Measurements from ENCODE around the gene TTLL7.

The TTLL7 gene

GRCh38 chr1:83976920-83977319 is 22.0 kb downstream of the TTLL7 start:
- H3K4me3 ChIP-seq (ENCODE audit: insufficient read depth, low read length, poor library complexity, severe bottlenecking), result no peak overlapping the region
- H3K4me2 ChIP-seq (ENCODE audit: low read depth, low read length, poor library complexity, severe bottlenecking), result no peak overlapping the region
- H3K9me2 ChIP-seq (replicated peaks; ENCODE audit: insufficient read depth, low read length), result no peaks in the 10 kb centered on the region
- no peaks in the 10 kb centered on the region for H3F3A ChIP-seq (ENCODE audit: insufficient read depth)
- H3K27ac ChIP-seq (ENCODE audit: low read depth, low read length), result no peak overlapping the region
- H3K79me2 ChIP-seq (ENCODE audit: insufficient read depth, low read length), result no peaks in the 10 kb centered on the region
- no peak for TF ChIP-seq EZH2phosphoT487 (conservative IDR thresholded peaks at IDR 0.05; ENCODE audit: low read length)
- no peak for TF ChIP-seq CTCF (IDR thresholded peaks at IDR 0.05; ENCODE audit: insufficient read depth, low read length, poor library complexity, severe bottlenecking)
- no peak overlapping the region for H3K9ac ChIP-seq (ENCODE audit: low read length)
- H2AFZ ChIP-seq (ENCODE audit: low read depth, low read length, severe bottlenecking), result no peak overlapping the region
- no peaks in the 10 kb centered on the region for H3K36me3 ChIP-seq (ENCODE audit: low read length)
- H3K9me3 ChIP-seq (ENCODE audit: insufficient read depth, low read length), result no peaks in the 10 kb centered on the region
- H4K20me1 ChIP-seq (ENCODE audit: low read depth, low read length), result no peaks in the 10 kb centered on the region
- H3K27me3 ChIP-seq (ENCODE audit: low read length), result no peaks in the 10 kb centered on the region

GRCh38 chr1:83970802-83971201 is 28.1 kb downstream of the TTLL7 start:
- Histone ChIP-seq H3K27me3 (ENCODE audit: low read length) (no peaks in the 10 kb centered on the region), H2AFZ (ENCODE audit: low read depth, low read length, severe bottlenecking) (no peak overlapping the region)

GRCh38 chr1:83970114-83970513 is 28.8 kb downstream of the TTLL7 start:
- Histone ChIP-seq H3K27ac (ENCODE audit: low read depth, low read length) (no peak overlapping the region), H3K9ac (ENCODE audit: low read length) (no peak overlapping the region), H3K36me3 (ENCODE audit: low read length) (no peaks in the 10 kb centered on the region), H3K27me3 (ENCODE audit: low read length) (no peaks in the 10 kb centered on the region), H4K20me1 (ENCODE audit: low read depth, low read length) (no peaks in the 10 kb centered on the region), H3K9me2 (replicated peaks; ENCODE audit: insufficient read depth, low read length) (no peaks in the 10 kb centered on the region), H3K4me2 (ENCODE audit: low read depth, low read length, poor library complexity, severe bottlenecking) (no peak overlapping the region), H2AFZ (ENCODE audit: low read depth, low read length, severe bottlenecking) (no peak overlapping the region), H3F3A (ENCODE audit: insufficient read depth) (no peaks in the 10 kb centered on the region), H3K4me3 (ENCODE audit: insufficient read depth, low read length, poor library complexity, severe bottlenecking) (no peak overlapping the region), H3K79me2 (ENCODE audit: insufficient read depth, low read length) (no peaks in the 10 kb centered on the region), H3K9me3 (ENCODE audit: insufficient read depth, low read length) (no peaks in the 10 kb centered on the region)
- no peak for TF ChIP-seq CTCF (IDR thresholded peaks at IDR 0.05; ENCODE audit: insufficient read depth, low read length, poor library complexity, severe bottlenecking)
- no peak for TF ChIP-seq EZH2phosphoT487 (conservative IDR thresholded peaks at IDR 0.05; ENCODE audit: low read length)

More at GRCh38 chr1:83970802-83971201, 28.1 kb downstream of the TTLL7 start:
- Histone ChIP-seq H4K20me1 (ENCODE audit: low read depth, low read length) (no peaks in the 10 kb centered on the region), H3K9me2 (replicated peaks; ENCODE audit: insufficient read depth, low read length) (no peaks in the 10 kb centered on the region), H3K4me3 (ENCODE audit: insufficient read depth, low read length, poor library complexity, severe bottlenecking) (no peak overlapping the region), H3F3A (ENCODE audit: insufficient read depth) (no peaks in the 10 kb centered on the region), H3K9me3 (ENCODE audit: insufficient read depth, low read length) (no peaks in the 10 kb centered on the region), H3K9ac (ENCODE audit: low read length) (no peak overlapping the region), H3K27ac (ENCODE audit: low read depth, low read length) (no peak overlapping the region), H3K36me3 (ENCODE audit: low read length) (no peaks in the 10 kb centered on the region), H3K4me2 (ENCODE audit: low read depth, low read length, poor library complexity, severe bottlenecking) (no peak overlapping the region), H3K79me2 (ENCODE audit: insufficient read depth, low read length) (no peaks in the 10 kb centered on the region)
- TF ChIP-seq CTCF (IDR thresholded peaks at IDR 0.05; ENCODE audit: insufficient read depth, low read length, poor library complexity, severe bottlenecking) (no peak), EZH2phosphoT487 (conservative IDR thresholded peaks at IDR 0.05; ENCODE audit: low read length) (no peak)
